A549 (cell line): ENCODE results near the gene KCND3. TPM values are rescaled to one million over a fixed set of nuclear protein-coding genes. Genes with fewer than 3 reads are reported as not detected.

ENCODE experiments used
- ATAC-seq, 2 experiments: fragments of 200-7000 bp in 1 of 2; fragments of >200 bp in 1 of 2; cut with Nextera tagmentation in 1 of 2; cut with Tn5 transposase in 1 of 2; 3 replicates each; pipeline versions ENCODE4 v1.8.0 to v1.9.1; 2018 to 2020; ENCODE audit warnings: mild to moderate bottlenecking in 1 of 2, moderate library complexity in 1 of 2
- CTCF ChIA-PET: fragments of 300-600 bp; sonication (Branson Sonifier 250); formaldehyde crosslinking; extraction: SDS; loops from one replicate; lab custom pipeline; 2021; ENCODE audit warnings: antibody characterized with exemption, inconsistent platforms; lab: Yijun Ruan, JAX
- POLR2A ChIA-PET: fragments of 350-600 bp; formaldehyde crosslinking; extraction: SDS; loops from one replicate; lab custom pipeline; 2021; ENCODE audit warnings: antibody characterized with exemption, inconsistent platforms; lab: Yijun Ruan, JAX
- DNase-seq, 2 experiments: peaks; one replicate each; pipeline versions ENCODE4 v3.0.0 to v3.0.0-alpha.2; 2011 to 2016; ENCODE audit warnings: low read depth in 1 of 2, low spot score in 1 of 2
- FAIRE-seq: peaks from 2 replicates; lab custom pipeline; 2011; peaks lifted over from hg19 to GRCh38; lab: Jason Lieb, UNC
- H3K27ac ChIP-seq, 2 experiments: fragments of >200 bp; sonication (Bioruptor Twin); formaldehyde crosslinking; 3 replicates each; pipeline ENCODE4 v1.5.1; 2016 to 2017
- H3K4me1 ChIP-seq: fragments of >200 bp; sonication (Bioruptor Twin); formaldehyde crosslinking; 3 replicates; pipeline ENCODE4 v1.6.1; 2016
- H3K4me2 ChIP-seq: fragments of >200 bp; sonication (Bioruptor Twin); formaldehyde crosslinking; 3 replicates; pipeline ENCODE4 v1.6.1; 2016
- H3K4me3 ChIP-seq: fragments of >200 bp; sonication (Bioruptor Twin); formaldehyde crosslinking; 3 replicates; pipeline ENCODE4 v1.5.1; 2016
- H3K9me3 ChIP-seq: fragments of >200 bp; sonication (Bioruptor Twin); formaldehyde crosslinking; 3 replicates; pipeline ENCODE4 v1.6.1; 2016
- ATOH8 ChIP-seq: fragments of 250-450 bp; sonication (Bioruptor Pico); IDR thresholded peaks from 2 replicates; pipeline ENCODE4 v1.5.0; 2020; ENCODE audit warnings: low read depth, mild to moderate bottlenecking, moderate library complexity
- CEBPB ChIP-seq, 2 experiments: fragments of >200 bp in 1 of 2; sonication (Bioruptor Twin) in 1 of 2; formaldehyde crosslinking in 1 of 2; IDR thresholded peaks; 2 replicates each; pipeline ENCODE4 v1.6.1; 2012 to 2016
- EHF ChIP-seq: fragments of 250-450 bp; sonication (Bioruptor Pico); IDR thresholded peaks from 2 replicates; pipeline ENCODE4 v1.5.0; 2020; ENCODE audit warnings: mild to moderate bottlenecking
- ESRRA ChIP-seq: fragments of 150-350 bp; IDR thresholded peaks from 2 replicates; pipeline ENCODE4 v1.6.1; 2014; ENCODE audit warnings: mild to moderate bottlenecking, low read length, borderline replicate concordance
- FOXS1 ChIP-seq: fragments of 250-450 bp; sonication (Bioruptor Pico); IDR thresholded peaks from 2 replicates; pipeline ENCODE4 v1.5.0; 2020; ENCODE audit warnings: mild to moderate bottlenecking, moderate library complexity
- HEYL ChIP-seq: fragments of 250-450 bp; sonication (Bioruptor Pico); IDR thresholded peaks from 2 replicates; pipeline ENCODE4 v1.8.0; 2021; ENCODE audit warnings: mild to moderate bottlenecking, moderate library complexity
- HMGXB4 ChIP-seq: fragments of 250-450 bp; sonication (Bioruptor Pico); IDR thresholded peaks from 2 replicates; pipeline ENCODE4 v1.5.0; 2021; ENCODE audit warnings: mild to moderate bottlenecking, moderate library complexity, borderline replicate concordance
- KDM1A ChIP-seq: fragments of 200-600 bp; sonication (generic); IDR thresholded peaks from 2 replicates; pipeline ENCODE4 v1.6.1; 2016; ENCODE audit warnings: low read depth, mild to moderate bottlenecking
- KDM5A ChIP-seq: fragments of 200-600 bp; sonication (generic); IDR thresholded peaks from 2 replicates; pipeline ENCODE4 v1.6.1; 2016; ENCODE audit warnings: antibody characterized with exemption, mild to moderate bottlenecking
- RAD21 ChIP-seq, 2 experiments: fragments of >200 bp in 1 of 2; sonication (Bioruptor Twin) in 1 of 2; formaldehyde crosslinking in 1 of 2; IDR thresholded peaks in 1 of 2; conservative IDR thresholded peaks in 1 of 2; 2 replicates in 1 of 2; 3 replicates in 1 of 2; pipeline ENCODE4 v1.6.1; 2012 to 2018; ENCODE audit warnings: inconsistent platforms in 1 of 2
- RNF2 ChIP-seq: fragments of 200-600 bp; sonication (generic); IDR thresholded peaks from 2 replicates; pipeline ENCODE4 v1.6.1; 2016; ENCODE audit warnings: low read depth, mild to moderate bottlenecking, antibody characterized with exemption, moderate library complexity, borderline replicate concordance
- SREBF2 ChIP-seq: fragments of 450-650 bp; IDR thresholded peaks from 2 replicates; pipeline ENCODE4 v1.6.1; 2014; ENCODE audit warnings: mild to moderate bottlenecking, moderate library complexity
- USF2 ChIP-seq: fragments of 450-650 bp; IDR thresholded peaks from 2 replicates; pipeline ENCODE4 v1.6.1; 2014; ENCODE audit warnings: antibody characterized with exemption
- ZC3H11A ChIP-seq: fragments of 450-650 bp; IDR thresholded peaks from 2 replicates; pipeline ENCODE4 v1.6.1; 2014; ENCODE audit warnings: antibody characterized with exemption, mild to moderate bottlenecking
- WGBS: methylation state at CpG from one replicate; pipeline ENCODE4 v1.1.6; 2017; ENCODE audit errors: missing lambda C conversion rate; 5-methylcytosine and 5-hydroxymethylcytosine counted together
- polyA minus RNA-seq: library from RNA; depleted of rRNA, polyadenylated mRNA; stranded (reverse); fragments of >200 nt; gene quantifications from 2 replicates; pipeline ENCODE4 v1.2.3, GENCODE V29; 2011; rRNA and poly(A)+ RNA removed
- polyA plus RNA-seq, 4 experiments: library from polyadenylated mRNA; depleted of rRNA in 3 of 4; stranded (reverse); fragments of >200 nt; fragmentation: RNase III in 1 of 4; extraction: RNeasy Plus Mini Kit Qiagen cat#74134 plus additional on column Dnase treatment in 1 of 4; gene quantifications; 2 replicates in 3 of 4; 3 replicates in 1 of 4; pipeline ENCODE4 v1.2.3, GENCODE V29; 2011 to 2017
- TF ChIP-seq, protein P1 (sequence below): fragments of 150-350 bp; IDR thresholded peaks from 2 replicates; pipeline ENCODE4 v1.6.1; 2014; ENCODE audit warnings: low read depth, mild to moderate bottlenecking, low read length

Gene KCND3
- polyA plus RNA-seq (2011; rRNA removed) (0.01 TPM in 1 of 2 replicates, not detected in the other), polyA plus RNA-seq (2017; fragmentation: RNase III; extraction: RNeasy Plus Mini Kit Qiagen cat#74134 plus additional on column Dnase treatment) (0.01 to 0.04 TPM in 2 of 3 replicates, not detected in the other), polyA minus RNA-seq (not detected in 2 replicates)
- polyA plus RNA-seq (2012; cell fraction: cytosol; rRNA removed) = not detected in 2 replicates
- not detected in 2 replicates for polyA plus RNA-seq (2012; cell fraction: nucleus; rRNA removed)

- Histone ChIP-seq H3K4me3 (peak within 1 kb of the TSS; percentile 55), H3K4me2 (peak within 1 kb of the TSS; percentile 99), H3K27ac (peak within 1 kb of the TSS in 1 of 2 experiments; percentile 58; a peak in 3 of 6 replicates), H3K9me3 (no peaks in the 10 kb centered on the region), H3K4me1 (peaks cover 18% of the 10 kb centered on the region)
- no CpG with 5 or more reads among the region's 83 CpGs for WGBS
- ChIA-PET POLR2A (no interaction called here), CTCF (no interaction called here)
- ATAC-seq (peak; percentile 26 to 44; a peak in 3 of 6 replicates), FAIRE-seq (no peak), DNase-seq (no peak)
- TF ChIP-seq KDM1A (no peak), KDM5A (no peak), HMGXB4 (CRISPR knock-in tag) (no peak)
Observed at GRCh38 chr1:111989531-111990025, at the start of gene KCND3. Gene KCND3, minus strand, starts transcription at chr1:111989668.

- no peak for FAIRE-seq
- POLR2A ChIA-PET = no interaction called here
- H3K27ac ChIP-seq = no peak overlapping the region
- no peaks in the 10 kb centered on the region for H3K4me1 ChIP-seq
- TF ChIP-seq USF2 (no peak), ATOH8 (CRISPR knock-in tag) (no peak), ESRRA (no peak), HMGXB4 (CRISPR knock-in tag) (no peak), RAD21 (conservative IDR thresholded peaks at IDR 0.05 in 1 of 2, IDR thresholded peaks at IDR 0.05 in 1 of 2) (no peak), RNF2 (no peak), EHF (CRISPR knock-in tag) (no peak), ZC3H11A (no peak), CEBPB (IDR thresholded peaks at IDR 0.05) (no peak), FOXS1 (CRISPR knock-in tag) (no peak), HEYL (CRISPR knock-in tag) (no peak), SREBF2 (no peak)
- TF ChIP-seq, protein P1, sequence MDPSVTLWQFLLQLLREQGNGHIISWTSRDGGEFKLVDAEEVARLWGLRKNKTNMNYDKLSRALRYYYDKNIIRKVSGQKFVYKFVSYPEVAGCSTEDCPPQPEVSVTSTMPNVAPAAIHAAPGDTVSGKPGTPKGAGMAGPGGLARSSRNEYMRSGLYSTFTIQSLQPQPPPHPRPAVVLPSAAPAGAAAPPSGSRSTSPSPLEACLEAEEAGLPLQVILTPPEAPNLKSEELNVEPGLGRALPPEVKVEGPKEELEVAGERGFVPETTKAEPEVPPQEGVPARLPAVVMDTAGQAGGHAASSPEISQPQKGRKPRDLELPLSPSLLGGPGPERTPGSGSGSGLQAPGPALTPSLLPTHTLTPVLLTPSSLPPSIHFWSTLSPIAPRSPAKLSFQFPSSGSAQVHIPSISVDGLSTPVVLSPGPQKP = no peak
- H3K4me2 ChIP-seq = no peak overlapping the region
- ATAC-seq = no peak
- no peak overlapping the region for H3K4me3 ChIP-seq
- CTCF ChIA-PET = no interaction called here
- H3K9me3 ChIP-seq = no peaks in the 10 kb centered on the region
- WGBS = 0% methylated on average over 1 of the region's 1 CpG
- no peak for DNase-seq
Observed at GRCh38 chr1:112034277-112034676, 44.8 kb upstream of the KCND3 start.
